HG03342 (cell line): ENCODE data around the gene USP49.

Source experiments
- ATAC-seq: cut with Tn5 transposase; IDR thresholded peaks from one replicate; pipeline ENCODE4 v1.9.1; 2021; ENCODE audit warnings: mild to moderate bottlenecking, moderate library complexity; ENCODE audit not compliant: unreplicated experiment

The USP49 gene

GRCh38 chr6:41931792-41932191 is 36.6 kb upstream of the USP49 start:
- ATAC-seq, result no peak

- no peak for ATAC-seq
These were observed 34.7 kb upstream of the USP49 start for GRCh38 chr6:41929924-41930323.

- ATAC-seq, result no peak
These were observed 32.1 kb upstream of the USP49 start for GRCh38 chr6:41927253-41927652.

- ATAC-seq, result no peak
These were observed 27.0 kb upstream of the USP49 start for GRCh38 chr6:41922154-41922553.

GRCh38 chr6:41921712-41921998 is 26.5 kb upstream of the USP49 start:
- ATAC-seq, result no peak

GRCh38 chr6:41920921-41921711 is 25.9 kb upstream of the USP49 start, which contains the start of the genes BYSL and MED20:
TSS of gene BYSL (plus strand) at chr6:41921499. CDS start at chr6:41921563, 64 bp downstream.
TSS of gene MED20 (minus strand) at chr6:41921139. CDS start at chr6:41921018, 121 bp downstream.
- ATAC-seq, result peak; percentile 87

GRCh38 chr6:41917528-41917927 is 22.4 kb upstream of the USP49 start:
- no peak for ATAC-seq

- ATAC-seq, result no peak
These were observed 19.8 kb upstream of the USP49 start for GRCh38 chr6:41914869-41915530.

GRCh38 chr6:41914343-41914742 is 19.2 kb upstream of the USP49 start:
- no peak for ATAC-seq

- no peak for ATAC-seq
These were observed 14.6 kb upstream of the USP49 start for GRCh38 chr6:41909727-41910126.

GRCh38 chr6:41901882-41902519 is 6.8 kb upstream of the USP49 start:
- no peak for ATAC-seq

- no peak for ATAC-seq
These were observed 5.7 kb upstream of the USP49 start for GRCh38 chr6:41900861-41901260.

GRCh38 chr6:41896281-41896680 is 1.1 kb upstream of the USP49 start:
- ATAC-seq, result no peak

- ATAC-seq, result peak; percentile 12
These were observed 542 bp downstream of the USP49 start for GRCh38 chr6:41894366-41895299.

- no peak for ATAC-seq
These were observed 2.1 kb downstream of the USP49 start for GRCh38 chr6:41892921-41893564.

- no peak for ATAC-seq
These were observed 7.8 kb downstream of the USP49 start for GRCh38 chr6:41887331-41887751.

- ATAC-seq, result no peak
These were observed 9.2 kb downstream of the USP49 start for GRCh38 chr6:41885930-41886329.

- no peak for ATAC-seq
These were observed 10.2 kb downstream of the USP49 start for GRCh38 chr6:41884957-41885356.

- ATAC-seq, result no peak
These were observed 13.7 kb downstream of the USP49 start for GRCh38 chr6:41881506-41881905.

- ATAC-seq, result no peak
These were observed 16.2 kb downstream of the USP49 start for GRCh38 chr6:41878961-41879405.
